HepG2 (cell line): Measurements from ENCODE around the gene TYW1B. TPM values are rescaled to one million over a fixed set of nuclear protein-coding genes. Genes with fewer than 3 reads are reported as not detected.
"Not testable (repeated sequence)": the region's sequence is repeated elsewhere in the genome, so short reads cannot be mapped to it uniquely, and the experiment has no call there.

Experiments
- ATAC-seq: fragments of 200-7000 bp; cut with Tn5 transposase; 3 replicates; pipeline ENCODE4 v1.9.1; 2020; ENCODE audit warnings: mild to moderate bottlenecking, moderate library complexity
- BruUV-seq: library from RNA; stranded (reverse); fragments of 400-500 nt; replicated peaks from 2 replicates; lab custom pipeline; 2021; lab: Mats Ljungman, UMichigan
- CTCF ChIA-PET: fragments of 300-600 bp; formaldehyde crosslinking; extraction: SDS; loops from one replicate; lab custom pipeline; 2021; ENCODE audit warnings: low total read pairs, inconsistent platforms, low intra/inter-chr PET ratio; lab: Yijun Ruan, JAX
- POLR2A ChIA-PET: fragments of 350-600 bp; sonication (Branson Sonifier 250); formaldehyde crosslinking; loops from one replicate; lab custom pipeline; 2020; ENCODE audit warnings: antibody characterized with exemption, inconsistent platforms; lab: Yijun Ruan, JAX
- DNase-seq: peaks from one replicate; pipeline ENCODE4 v3.0.0-alpha.2; 2015; ENCODE audit warnings: low spot score
- FAIRE-seq: peaks from 3 replicates; lab custom pipeline; 2011; peaks lifted over from hg19 to GRCh38; lab: Jason Lieb, UNC
- H2AFZ ChIP-seq: one replicate; pipeline ENCODE4 v1.6.1; 2011; ENCODE audit warnings: low read length, inconsistent platforms
- H3K27ac ChIP-seq: fragments of 300-600 bp; 3 replicates; pipeline ENCODE4 v1.8.0; 2011; ENCODE audit warnings: mixed run types, mild to moderate bottlenecking, mixed read lengths, low read length, inconsistent platforms; ENCODE audit not compliant: insufficient read depth; ENCODE audit errors: extremely low read length
- H3K27me3 ChIP-seq, 2 experiments: fragments of 200-600 bp in 1 of 2; 2 replicates in 1 of 2; 3 replicates in 1 of 2; pipeline versions ENCODE4 v1.6.0 to v1.8.0; 2011; ENCODE audit warnings: low read length in 2 of 2, mild to moderate bottlenecking in 2 of 2, moderate library complexity in 2 of 2, inconsistent platforms in 1 of 2; ENCODE audit not compliant: insufficient read depth in 2 of 2, control insufficient read depth in 1 of 2
- H3K36me3 ChIP-seq, 2 experiments: fragments of 200-600 bp in 1 of 2; replicated peaks in 1 of 2; 2 replicates in 1 of 2; 3 replicates in 1 of 2; pipeline versions ENCODE4 v1.5.1 to v1.8.0; 2011; ENCODE audit warnings: low read length in 2 of 2, inconsistent platforms in 1 of 2; ENCODE audit not compliant: insufficient read depth in 2 of 2, control insufficient read depth in 1 of 2
- H3K4me1 ChIP-seq: 2 replicates; pipeline ENCODE4 v1.5.1; 2012; ENCODE audit warnings: low read length, inconsistent platforms; ENCODE audit not compliant: insufficient read depth
- H3K4me2 ChIP-seq: 2 replicates; pipeline ENCODE4 v1.6.0; 2011; ENCODE audit warnings: low read depth, low read length, inconsistent platforms
- H3K4me3 ChIP-seq, 3 experiments: fragments of 200-600 bp in 1 of 3; sonication (generic), shearing (Covaris generic) in 1 of 3; replicated peaks in 1 of 3; 2 replicates each; pipeline ENCODE4 v1.5.1; 2011 to 2016; ENCODE audit warnings: low read length in 3 of 3, inconsistent platforms in 2 of 3, low read depth in 2 of 3, mild to moderate bottlenecking in 2 of 3, control low read depth in 1 of 3, mixed read lengths in 1 of 3; ENCODE audit not compliant: insufficient read depth in 1 of 3
- H3K79me2 ChIP-seq: one replicate; pipeline ENCODE4 v1.6.1; 2011; ENCODE audit warnings: low read length, inconsistent platforms; ENCODE audit not compliant: insufficient read depth
- H3K9ac ChIP-seq: 2 replicates; pipeline ENCODE4 v1.6.0; 2011; ENCODE audit warnings: mild to moderate bottlenecking, low read depth, low read length, inconsistent platforms; ENCODE audit not compliant: insufficient read depth
- H3K9me3 ChIP-seq: 2 replicates; pipeline ENCODE4 v1.5.1; 2012; ENCODE audit warnings: mild to moderate bottlenecking, low read length
- H4K20me1 ChIP-seq: 2 replicates; pipeline ENCODE4 v1.6.0; 2011; ENCODE audit warnings: inconsistent platforms, mild to moderate bottlenecking, low read length, moderate library complexity; ENCODE audit not compliant: insufficient read depth
- CTCF ChIP-seq: sonication (generic); formaldehyde crosslinking; IDR thresholded peaks from 2 replicates; pipeline ENCODE4 v1.5.0; 2020; ENCODE audit warnings: mild to moderate bottlenecking, missing genetic modification reagents, moderate library complexity
- SMC3 ChIP-seq: IDR thresholded peaks from 2 replicates; pipeline ENCODE4 v1.6.1; 2011; ENCODE audit warnings: low read length, improper control_type of control experiment
- STAG1 ChIP-seq: sonication (generic); formaldehyde crosslinking; IDR thresholded peaks from 2 replicates; pipeline ENCODE4 v1.4.0; 2020; ENCODE audit warnings: missing genetic modification reagents
- WGBS: methylation state at CpG from one replicate; pipeline ENCODE4 v1.1.6; 2017; ENCODE audit warnings: low lambda C conversion rate; 5-methylcytosine and 5-hydroxymethylcytosine counted together
- in situ Hi-C: cut with HindIII; loops from 2 replicates; pipeline ENCODE4 v1.10.0; 2017; ENCODE audit warnings: low pct_unique_long_range_greater_than_20kb; ENCODE audit not compliant: extremely low pct_ligation_motif_present
- intact Hi-C: fragments of 100-400 bp; cut with micrococcal nuclease; formaldehyde crosslinking; loops from one replicate; pipeline ENCODE4 v1.10.0; 2022; ENCODE audit not compliant: unreplicated experiment
- polyA plus RNA-seq, 8 experiments: library from polyadenylated mRNA; depleted of rRNA in 3 of 8; stranded (reverse) in 7 of 8; unstranded in 1 of 8; fragments of >200 nt; fragmentation: Illumina TruSeq in 4 of 8; extraction: Trizol in 4 of 8; gene quantifications; 2 replicates each; pipeline versions ENCODE4 v1.2.1 to v1.2.3, GENCODE V29; 2011 to 2016; ENCODE audit warnings: low read depth in 4 of 8, missing spikeins in 1 of 8, mixed read lengths in 1 of 8; ENCODE audit not compliant: insufficient read depth in 1 of 8
- total RNA-seq, 5 experiments: library from RNA; depleted of rRNA; stranded (reverse); fragments of >200 nt; fragmentation: Illumina TruSeq; extraction: Trizol; gene quantifications; 2 replicates each; pipeline ENCODE4 v1.2.3, GENCODE V29; 2016; ENCODE audit warnings: low read depth in 1 of 5

Gene TYW1B
- total and polyA plus RNA-seq, 2 of the 13 experiments (the other 11 are each of a cell fraction or from before 2014, with no cell fraction given): 2.0 to 5.5 TPM

GRCh38 chr7:72640740-72641139 is 187.3 kb downstream of the TYW1B start:
- H2AFZ ChIP-seq, H3K4me1 ChIP-seq, CTCF ChIA-PET, H3K4me3 ChIP-seq, H3K27me3 ChIP-seq, H3K79me2 ChIP-seq, H3K27ac ChIP-seq, H3K4me2 ChIP-seq, H3K36me3 ChIP-seq, FAIRE-seq, POLR2A ChIA-PET, in situ Hi-C loops, H3K9ac ChIP-seq, intact Hi-C loops, ATAC-seq, H3K9me3 ChIP-seq, BruUV-seq, DNase-seq, H4K20me1 ChIP-seq: not testable (repeated sequence)
- WGBS: 72% methylated on average over 2 of the region's 2 CpGs

GRCh38 chr7:72635273-72635908 is 192.6 kb downstream of the TYW1B start:
- H3K36me3 ChIP-seq, H4K20me1 ChIP-seq, H3K27ac ChIP-seq, H3K27me3 ChIP-seq, DNase-seq, intact Hi-C loops, BruUV-seq, H3K4me2 ChIP-seq, H3K9me3 ChIP-seq, H3K4me3 ChIP-seq, H2AFZ ChIP-seq, in situ Hi-C loops, CTCF ChIA-PET: not testable (repeated sequence)
- FAIRE-seq: peak; percentile 54
- peak; percentile 54 for TF ChIP-seq STAG1
- TF ChIP-seq SMC3: peak; percentile 23; the same call in 1 of the 2 replicates
- peak; percentile 29; the same call in 1 of the 2 replicates for TF ChIP-seq CTCF (CRISPR knock-in tag)
- TF ChIP-seq, all 625 proteins: peak for 3; not testable (repeated sequence) for 622
- H3K79me2 ChIP-seq, POLR2A ChIA-PET, H3K9ac ChIP-seq, H3K4me1 ChIP-seq: not testable (repeated sequence)
- ATAC-seq: peak; percentile 69
- 33% methylated on average over 8 of the region's 8 CpGs for WGBS

- DNase-seq, ATAC-seq, H3K9me3 ChIP-seq, H3K36me3 ChIP-seq, H3K4me2 ChIP-seq, H3K9ac ChIP-seq, POLR2A ChIA-PET, H2AFZ ChIP-seq, H4K20me1 ChIP-seq, FAIRE-seq, H3K4me3 ChIP-seq, H3K27me3 ChIP-seq, H3K4me1 ChIP-seq, BruUV-seq, H3K27ac ChIP-seq, CTCF ChIA-PET, in situ Hi-C loops, H3K79me2 ChIP-seq, intact Hi-C loops: not testable (repeated sequence)
- WGBS: no CpG with 5 or more reads among the region's 1 CpG
These were observed 195.2 kb downstream of the TYW1B start for GRCh38 chr7:72632765-72633292.
